Colonic mucosa (tissue), 4 donors: ENCODE measurements around the gene AMN. TPM values are rescaled to one million over a fixed set of nuclear protein-coding genes. Genes with fewer than 3 reads are reported as not detected.

Experiments used
- DNase-seq: peaks from one replicate; pipeline ENCODE4 v3.0.0-alpha.2; 2020
- H3K27ac ChIP-seq: fragments of 200-600 bp; one replicate; pipeline ENCODE4 v1.8.0; 2021
- H3K27me3 ChIP-seq: fragments of 200-600 bp; one replicate; pipeline ENCODE4 v1.8.0; 2021
- H3K36me3 ChIP-seq: fragments of 200-600 bp; one replicate; pipeline ENCODE4 v1.8.0; 2021
- H3K4me1 ChIP-seq: fragments of 200-600 bp; one replicate; pipeline ENCODE4 v1.8.0; 2021; ENCODE audit warnings: mild to moderate bottlenecking
- H3K4me3 ChIP-seq: fragments of 200-600 bp; one replicate; pipeline ENCODE4 v1.8.0; 2021
- H3K9ac ChIP-seq, 2 donors: one replicate each; pipeline ENCODE4 v1.7.0; 2013; ENCODE audit warnings: control low read depth in 2 of 2, low read depth in 2 of 2, low read length in 2 of 2
- H3K9me3 ChIP-seq: fragments of 200-600 bp; one replicate; pipeline ENCODE4 v1.8.0; 2021
- intact Hi-C: fragments of 100-400 bp; cut with DNase I; formaldehyde crosslinking; loops from one replicate; pipeline ENCODE4 v1.14.1; 2022
- total RNA-seq, 2 donors: library from RNA; stranded (reverse); fragmentation: NEBNext Ultra II Directional in 1 of 2; extraction: Animal tissue kit (Norgen Biotek cat#: 25700) in 1 of 2; gene quantifications; one replicate each; pipeline ENCODE4 v1.2.1, GENCODE V29; 2021
- TF ChIP-seq, protein P1 (sequence below): fragments of 200-600 bp; IDR thresholded peaks from one replicate; pipeline ENCODE4 v1.8.0; 2022; ENCODE audit warnings: antibody characterized with exemption, mild to moderate bottlenecking
- donor health status: healthy.
- donor health status: DM: no; HTN: no; CAD: no.
- donor health status: DM: no; HTN: no; CAD: no.

The AMN gene
- total RNA-seq, 2 donors from 2014 or later: 186 to 239 TPM

DNA sequence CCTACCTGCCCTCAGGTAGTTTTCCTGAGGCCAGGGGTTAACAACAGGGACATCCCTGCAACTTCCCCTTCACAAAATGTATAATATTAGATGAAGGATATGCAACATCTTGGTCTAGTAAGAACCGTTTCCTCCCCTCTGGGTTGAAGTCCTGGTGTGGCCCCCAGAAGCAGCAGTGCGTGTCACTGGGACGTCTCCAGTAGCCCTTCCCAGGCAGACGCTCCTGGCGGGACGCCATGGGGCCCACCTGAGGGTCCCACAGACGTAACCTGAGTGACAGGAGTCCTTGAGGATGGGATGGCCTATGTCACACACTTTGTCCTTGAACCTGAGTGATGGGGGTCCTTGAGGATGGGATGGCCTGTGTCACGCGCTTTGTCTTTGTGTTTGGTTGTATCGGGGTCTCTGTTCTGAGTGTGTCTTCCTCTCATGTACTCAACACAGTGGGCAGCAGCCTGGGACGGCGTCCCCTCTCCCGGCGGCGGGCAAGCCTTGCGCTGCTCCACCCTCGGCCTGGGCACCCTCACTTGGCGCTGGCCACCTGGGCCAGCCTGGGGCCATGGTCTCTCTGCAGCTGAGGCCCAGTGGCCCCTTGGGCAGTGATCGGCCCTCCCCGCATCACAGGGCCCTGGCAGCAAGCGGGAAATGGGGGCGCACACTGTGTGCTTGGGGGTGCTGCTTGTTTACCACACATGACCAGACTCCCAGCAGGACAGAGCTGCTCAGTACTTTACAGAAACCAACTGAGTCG lies 14.3 kb upstream of the AMN start:
- Histone ChIP-seq H3K36me3 (peaks cover 5% of the 10 kb centered on the region), H3K9me3 (no peaks in the 10 kb centered on the region), H3K27me3 (no peaks in the 10 kb centered on the region), H3K4me3 (no peak overlapping the region), H3K9ac (no peak overlapping the region), H3K27ac (no peak overlapping the region), H3K4me1 (no peaks in the 10 kb centered on the region)
- no peak for DNase-seq
- TF ChIP-seq, protein P1, sequence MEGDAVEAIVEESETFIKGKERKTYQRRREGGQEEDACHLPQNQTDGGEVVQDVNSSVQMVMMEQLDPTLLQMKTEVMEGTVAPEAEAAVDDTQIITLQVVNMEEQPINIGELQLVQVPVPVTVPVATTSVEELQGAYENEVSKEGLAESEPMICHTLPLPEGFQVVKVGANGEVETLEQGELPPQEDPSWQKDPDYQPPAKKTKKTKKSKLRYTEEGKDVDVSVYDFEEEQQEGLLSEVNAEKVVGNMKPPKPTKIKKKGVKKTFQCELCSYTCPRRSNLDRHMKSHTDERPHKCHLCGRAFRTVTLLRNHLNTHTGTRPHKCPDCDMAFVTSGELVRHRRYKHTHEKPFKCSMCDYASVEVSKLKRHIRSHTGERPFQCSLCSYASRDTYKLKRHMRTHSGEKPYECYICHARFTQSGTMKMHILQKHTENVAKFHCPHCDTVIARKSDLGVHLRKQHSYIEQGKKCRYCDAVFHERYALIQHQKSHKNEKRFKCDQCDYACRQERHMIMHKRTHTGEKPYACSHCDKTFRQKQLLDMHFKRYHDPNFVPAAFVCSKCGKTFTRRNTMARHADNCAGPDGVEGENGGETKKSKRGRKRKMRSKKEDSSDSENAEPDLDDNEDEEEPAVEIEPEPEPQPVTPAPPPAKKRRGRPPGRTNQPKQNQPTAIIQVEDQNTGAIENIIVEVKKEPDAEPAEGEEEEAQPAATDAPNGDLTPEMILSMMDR: no peak
- intact Hi-C loops: no loop called here

DNA sequence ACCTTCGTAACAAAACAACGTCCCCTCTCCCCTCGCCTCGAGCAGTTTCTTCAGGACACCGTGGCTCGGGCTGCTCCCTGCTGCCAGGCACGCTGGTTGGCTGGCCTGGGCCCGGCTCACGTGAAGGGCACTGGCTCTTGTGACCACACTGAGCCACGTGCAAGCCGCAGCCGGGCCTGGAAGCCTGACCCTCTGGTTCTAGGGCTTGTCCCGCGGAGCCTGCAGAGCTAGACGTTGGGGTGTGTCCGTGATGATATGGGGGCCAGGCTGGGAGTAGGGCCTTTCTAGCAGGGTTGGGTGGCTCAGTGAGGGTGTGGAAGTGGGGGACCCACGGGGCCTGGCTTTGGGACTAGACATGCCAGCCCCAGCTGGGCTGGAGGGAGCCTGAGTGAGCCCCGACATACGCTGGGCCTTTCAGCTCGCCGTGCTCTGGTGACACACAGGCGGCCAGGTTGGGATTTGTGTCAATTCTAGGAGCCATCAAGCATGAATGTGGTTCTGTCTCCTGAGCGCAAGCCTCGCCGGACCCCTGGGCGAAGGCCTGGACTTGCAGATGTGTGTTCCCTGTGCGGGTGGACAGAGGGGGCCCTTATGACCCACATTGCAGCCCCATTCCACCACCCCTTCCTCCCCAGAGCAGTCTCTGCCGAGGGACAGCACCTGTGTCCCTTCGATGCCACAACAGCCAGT lies 13.6 kb upstream of the AMN start:
- Histone ChIP-seq H3K27ac (no peak overlapping the region), H3K9ac (no peak overlapping the region), H3K27me3 (no peaks in the 10 kb centered on the region), H3K4me1 (no peaks in the 10 kb centered on the region), H3K9me3 (no peaks in the 10 kb centered on the region), H3K36me3 (no peaks in the 10 kb centered on the region), H3K4me3 (no peak overlapping the region)
- TF ChIP-seq, protein P1: no peak
- intact Hi-C loops: no loop called here
- no peak for DNase-seq

DNA sequence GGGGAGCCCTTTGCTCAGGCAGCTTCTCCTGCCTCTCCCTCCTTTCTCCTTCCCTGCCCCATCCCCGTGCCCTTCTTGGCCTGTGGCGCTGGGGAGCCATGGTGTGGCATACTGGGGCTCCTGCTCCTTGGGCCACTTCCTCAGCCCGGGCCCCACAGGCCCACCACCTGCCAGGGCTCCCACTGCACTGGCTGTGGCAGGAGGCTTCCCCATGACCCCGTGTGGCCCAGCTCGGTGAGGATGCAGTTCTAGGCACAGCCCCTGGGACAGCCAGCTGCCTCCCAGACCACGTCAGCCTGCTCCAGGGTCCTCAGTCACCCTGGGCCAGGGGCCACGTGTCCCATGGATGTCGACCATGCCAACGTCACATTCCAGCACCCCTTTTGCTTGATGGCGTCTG lies 13.0 kb upstream of the AMN start:
- intact Hi-C loops: no loop called here
- H3K4me3 ChIP-seq: no peak overlapping the region
- H3K27ac ChIP-seq: no peak overlapping the region
- no peaks in the 10 kb centered on the region for H3K4me1 ChIP-seq
- no peaks in the 10 kb centered on the region for H3K36me3 ChIP-seq
- no peaks in the 10 kb centered on the region for H3K9me3 ChIP-seq
- no peak overlapping the region for H3K9ac ChIP-seq
- H3K27me3 ChIP-seq: no peaks in the 10 kb centered on the region
- TF ChIP-seq, protein P1: no peak
- no peak for DNase-seq

DNA sequence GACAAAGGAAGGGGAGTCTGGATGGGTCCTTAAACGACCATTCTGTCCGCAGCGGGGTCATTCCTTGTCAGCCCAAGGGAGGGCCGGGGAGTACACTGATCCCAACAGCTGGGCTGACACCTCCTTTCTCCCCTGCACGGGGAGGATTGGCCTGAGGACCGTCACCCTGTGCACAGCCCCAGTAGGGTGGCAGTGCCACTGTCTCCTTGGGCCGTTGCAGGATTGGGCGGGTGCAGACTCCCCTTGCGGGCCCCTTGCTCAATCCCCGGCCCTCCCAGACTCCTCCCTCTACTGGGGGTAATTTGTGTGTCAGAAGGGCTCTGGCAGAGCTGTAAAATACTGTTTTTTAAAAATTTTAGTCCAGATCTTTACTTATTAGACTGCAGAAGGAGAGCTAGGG lies 12.6 kb upstream of the AMN start:
- Histone ChIP-seq H3K4me3 (no peak overlapping the region), H3K9ac (no peak overlapping the region), H3K36me3 (no peaks in the 10 kb centered on the region), H3K9me3 (no peaks in the 10 kb centered on the region), H3K27me3 (no peaks in the 10 kb centered on the region), H3K27ac (no peak overlapping the region), H3K4me1 (no peaks in the 10 kb centered on the region)
- TF ChIP-seq, protein P1: no peak
- no peak for DNase-seq
- intact Hi-C loops: no loop called here

DNA sequence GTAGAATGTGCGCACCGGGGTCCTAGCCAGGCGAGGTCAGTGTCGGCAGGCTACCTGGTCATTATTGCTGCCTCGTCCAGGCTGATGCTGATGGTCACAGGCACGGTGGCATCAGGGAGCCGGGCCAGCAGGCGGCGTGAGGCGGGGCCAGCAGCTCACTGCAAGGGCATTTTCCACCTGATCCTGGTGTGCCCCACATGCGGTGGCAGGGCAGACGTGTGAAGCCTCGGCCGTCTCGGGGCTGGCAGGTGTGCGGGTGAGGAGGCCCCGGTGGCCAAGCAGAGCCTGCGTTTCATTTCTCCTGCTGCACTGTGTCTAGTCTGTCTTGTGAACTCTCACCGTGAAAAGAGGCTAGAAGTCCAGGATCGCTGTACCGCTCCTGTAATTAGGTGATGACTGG lies 12.0 kb upstream of the AMN start:
- H3K9me3 ChIP-seq: no peaks in the 10 kb centered on the region
- H3K4me1 ChIP-seq: no peaks in the 10 kb centered on the region
- H3K36me3 ChIP-seq: no peaks in the 10 kb centered on the region
- intact Hi-C loops: no loop called here
- TF ChIP-seq, protein P1: no peak
- no peak for DNase-seq
- H3K27ac ChIP-seq: no peak overlapping the region
- no peak overlapping the region for H3K9ac ChIP-seq
- H3K27me3 ChIP-seq: no peaks in the 10 kb centered on the region
- H3K4me3 ChIP-seq: no peak overlapping the region
